Activated CD4-positive, CD25-positive, alpha-beta regulatory T cell treated with anti-CD3 and anti-CD28 coated beads, Interleukin-2, amount 50 U/mL, for 16 hours (primary cell): ENCODE data around the gene TMEM179B.

Source experiments
- DNase-seq: peaks from one replicate; pipeline ENCODE4 v3.0.0-alpha.2; 2020; ENCODE audit warnings: low read depth, low spot score

TMEM179B gene

DNA sequence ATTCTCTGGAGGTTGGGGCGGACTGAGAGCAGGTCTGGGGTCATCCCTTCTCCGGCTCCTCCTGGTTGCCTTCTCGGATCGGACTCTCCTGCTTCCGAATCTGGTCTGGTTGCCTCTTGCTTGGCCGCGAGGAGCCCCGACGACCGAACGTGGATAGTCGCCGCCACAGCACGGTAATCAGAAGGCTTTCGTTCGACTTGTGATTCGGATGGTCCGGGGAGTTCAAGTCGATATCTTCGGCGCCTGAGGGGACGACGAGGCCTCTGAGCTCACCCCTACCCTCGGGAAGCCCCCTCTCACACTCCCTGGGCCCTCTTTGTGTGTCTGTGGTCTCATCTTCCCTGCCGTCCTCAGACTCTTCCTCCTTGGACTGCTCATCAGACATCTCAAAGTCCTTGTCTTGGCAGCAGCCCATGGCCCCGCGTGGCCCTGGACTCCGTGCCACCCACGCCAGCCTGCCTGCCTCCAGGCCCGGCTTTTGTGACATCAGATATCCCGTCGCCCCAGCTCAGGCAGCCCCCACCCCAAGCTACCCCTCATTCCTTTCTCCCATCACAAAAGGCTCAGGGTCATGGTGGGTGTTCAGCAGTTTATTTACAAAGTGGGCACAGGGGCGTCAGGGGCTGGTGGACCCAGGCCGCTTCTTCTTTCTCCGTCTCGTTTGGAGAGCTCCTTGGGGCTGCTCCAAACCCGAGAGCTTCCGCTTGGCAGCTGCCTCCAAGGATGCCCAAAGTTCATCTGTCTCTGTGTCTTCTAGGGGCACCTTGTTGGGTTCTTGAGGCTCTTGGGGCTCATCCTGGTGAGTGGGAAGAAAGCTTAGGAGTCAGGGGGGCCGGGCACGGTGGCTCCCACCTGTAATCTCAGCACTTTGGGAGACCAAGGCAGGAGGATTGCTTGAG is 45.4 kb downstream of the TMEM179B start, which contains the start of gene TEX54:
TSS of gene TEX54 (minus strand) at position 506 of the 899 bp plus-strand sequence.
- DNase-seq = no peak

DNA sequence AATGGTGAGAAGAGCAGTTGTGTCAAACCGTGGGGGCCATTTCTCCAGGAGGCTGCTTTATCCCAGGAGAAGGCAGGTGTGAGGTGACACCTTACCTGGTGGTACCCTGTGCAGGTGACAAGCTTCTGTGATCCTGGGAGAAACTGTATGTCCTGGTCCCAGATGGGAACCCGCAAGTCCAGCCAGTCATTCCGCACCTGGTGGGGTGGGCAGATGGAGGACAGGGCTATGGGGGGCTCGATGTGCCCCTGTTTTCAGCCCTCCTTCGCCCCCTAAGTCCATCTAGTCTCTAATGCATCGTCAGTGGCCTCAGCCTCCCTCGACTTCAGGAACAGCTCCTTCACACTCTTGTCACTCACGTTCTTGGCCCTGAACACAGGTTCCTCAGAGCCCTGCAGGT is 48.1 kb downstream of the TMEM179B start:
- no peak for DNase-seq

DNA sequence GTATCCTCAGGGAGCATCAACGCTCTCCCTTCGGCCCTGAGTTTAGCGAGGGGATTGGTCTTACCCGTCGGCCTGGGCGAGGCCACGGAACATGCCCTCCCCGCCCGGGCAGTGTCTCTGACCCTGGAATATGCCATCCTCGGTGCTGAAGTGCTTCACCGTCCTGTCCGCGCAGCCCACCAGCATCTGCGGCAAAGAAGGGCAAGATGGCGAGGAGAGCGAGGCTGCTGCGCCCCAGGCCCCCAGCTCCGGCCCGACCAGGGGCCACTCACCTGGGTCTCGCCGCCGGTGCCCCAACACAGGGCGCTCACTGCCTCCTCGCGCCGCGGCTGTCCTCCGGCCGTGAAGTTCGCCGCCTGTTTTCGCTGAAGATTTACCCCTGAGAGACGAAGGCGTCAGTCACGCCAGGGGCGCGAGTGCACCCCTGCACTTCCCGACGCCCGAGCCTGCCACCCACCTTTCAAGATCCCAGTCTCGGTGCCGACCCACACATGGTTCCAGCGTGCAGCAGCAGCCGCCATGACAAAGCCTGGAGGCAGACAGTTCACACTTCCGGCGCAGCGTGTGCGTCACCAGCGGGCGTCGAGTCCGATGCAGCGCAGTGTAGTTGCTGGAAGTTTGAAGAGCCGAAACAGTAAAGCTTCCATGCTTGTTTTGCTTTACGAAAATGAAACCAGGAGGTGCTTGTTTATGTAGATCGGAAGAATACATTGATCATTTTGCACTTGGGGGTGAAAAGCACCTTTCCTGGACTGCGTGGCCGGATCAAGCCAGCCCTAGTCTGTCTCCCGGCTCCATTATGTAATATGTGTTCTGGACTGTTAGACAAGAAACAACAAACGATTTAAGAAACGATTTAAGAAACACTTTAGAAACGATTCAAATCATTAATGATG is 52.1 kb downstream of the TMEM179B start, which contains the start of gene WDR74:
TSS of gene WDR74 (minus strand) at position 541 of the 896 bp plus-strand sequence. CDS start at position 521, 20 bp downstream.
- peak; percentile 89 for DNase-seq
